ENCODE measurements around the gene ZNF747. TPM values are rescaled to one million over a fixed set of nuclear protein-coding genes. Genes with fewer than 3 reads are reported as not detected.

ZNF747 gene
- total RNA-seq, 6 experiments from 2014 or later, result 5.3 to 9.7 (median 6.4) TPM

GRCh38 chr16:30510376-30510938, 24.2 kb downstream of the ZNF747 start:
- DNase-seq, result no peak
- Histone ChIP-seq H3K9me3 (no peaks in the 10 kb centered on the region), H3K4me3 (no peak overlapping the region), H3K27ac (no peak overlapping the region), H3K27me3 (no peaks in the 10 kb centered on the region), H3K4me1 (no peaks in the 10 kb centered on the region), H3K36me3 (peaks cover 0 to 24% (median 0%) of the 10 kb centered on the region in 4 donors)
- no peak for ATAC-seq
- no CpG with 5 or more reads among the region's 4 CpGs for WGBS (ENCODE audit: insufficient coverage, low coverage, low lambda C conversion rate, missing lambda C conversion rate)
- TF ChIP-seq POLR2A (IDR thresholded peaks at IDR 0.05), result no peak
- no peak for TF ChIP-seq CTCF (IDR thresholded peaks at IDR 0.05)
- intact Hi-C loops (cut with DNase I), result loop anchor here in 1 of 2 donors (10.0 kb wide), 1 partner anchor 56 kb away; no protein-coding TSS in a partner anchor

DNA sequence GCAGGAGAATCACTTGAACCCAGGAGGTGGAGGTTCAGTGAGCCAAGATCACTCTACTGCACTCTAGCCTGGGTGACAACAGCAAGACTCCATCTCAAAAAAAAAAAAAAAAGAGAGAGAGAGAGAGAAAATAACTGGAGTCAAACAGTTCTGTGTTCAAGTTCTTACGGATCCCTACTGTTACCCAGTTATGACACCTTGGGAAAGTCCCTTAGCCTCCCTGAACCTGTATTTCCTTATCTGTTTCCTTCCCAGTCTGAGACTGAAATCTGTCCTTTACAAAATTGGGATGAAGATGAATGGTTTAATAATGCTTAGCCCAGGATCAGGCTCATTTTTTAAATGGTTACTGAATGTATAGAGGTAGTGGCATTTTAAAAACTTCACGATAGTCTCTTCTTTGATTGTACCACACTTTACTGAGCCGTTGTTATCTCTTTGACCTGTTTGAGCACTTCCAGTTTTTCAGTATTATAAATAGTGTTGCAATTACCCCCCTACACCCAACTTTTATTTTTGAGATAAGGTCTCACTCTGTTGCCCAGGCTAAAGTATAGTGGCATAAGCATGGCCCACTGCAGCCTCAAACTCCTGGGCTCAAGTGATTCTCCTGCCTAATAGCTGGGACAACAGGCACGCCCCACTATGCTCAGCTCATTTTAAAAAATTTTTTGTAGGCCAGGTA, 25.4 kb downstream of the ZNF747 start:
- Histone ChIP-seq H3K9me3 (no peaks in the 10 kb centered on the region), H3K4me1 (no peaks in the 10 kb centered on the region), H3K27ac (no peak overlapping the region), H3K36me3 (peaks cover 0 to 24% (median 0%) of the 10 kb centered on the region in 4 donors), H3K4me3 (no peak overlapping the region), H3K27me3 (no peaks in the 10 kb centered on the region)
- peak in 1 of 4 donors; percentile 46 for ATAC-seq
- 51% methylated on average over 3 of the region's 4 CpGs for WGBS (ENCODE audit: insufficient coverage, low coverage, low lambda C conversion rate, missing lambda C conversion rate)
- DNase-seq, result no peak
- TF ChIP-seq POLR2A (IDR thresholded peaks at IDR 0.05) (no peak), CTCF (IDR thresholded peaks at IDR 0.05) (no peak)
- intact Hi-C loops (cut with DNase I), result no loop called here

GRCh38 chr16:30503403-30504296, 31.0 kb downstream of the ZNF747 start:
- TF ChIP-seq POLR2A (IDR thresholded peaks at IDR 0.05) (no peak), CTCF (IDR thresholded peaks at IDR 0.05) (no peak)
- no peaks in the 10 kb centered on the region for H3K9me3 ChIP-seq
- no peaks in the 10 kb centered on the region for H3K4me1 ChIP-seq
- intact Hi-C loops (cut with DNase I), result no loop called here
- H3K36me3 ChIP-seq, result peaks cover 0 to 12% (median 0%) of the 10 kb centered on the region in 4 donors
- DNase-seq, result no peak
- no peak overlapping the region for H3K4me3 ChIP-seq
- H3K27me3 ChIP-seq, result no peaks in the 10 kb centered on the region
- WGBS (ENCODE audit: insufficient coverage, low coverage, low lambda C conversion rate, missing lambda C conversion rate), result 82% methylated on average over 6 of the region's 6 CpGs
- no peak overlapping the region for H3K27ac ChIP-seq
- ATAC-seq, result no peak

- WGBS (ENCODE audit: insufficient coverage, low coverage, low lambda C conversion rate, missing lambda C conversion rate), result 85% methylated on average over 8 of the region's 8 CpGs
- no peaks in the 10 kb centered on the region for H3K27me3 ChIP-seq
- H3K4me1 ChIP-seq, result no peaks in the 10 kb centered on the region
- H3K36me3 ChIP-seq, result peaks cover 0 to 6% (median 0%) of the 10 kb centered on the region in 4 donors
- no peak overlapping the region for H3K27ac ChIP-seq
- TF ChIP-seq POLR2A (IDR thresholded peaks at IDR 0.05) (no peak), CTCF (IDR thresholded peaks at IDR 0.05) (no peak)
- intact Hi-C loops (cut with DNase I), result no loop called here
- H3K4me3 ChIP-seq, result no peak overlapping the region
- no peak for ATAC-seq
- no peaks in the 10 kb centered on the region for H3K9me3 ChIP-seq
- DNase-seq, result no peak
Measured at GRCh38 chr16:30499284-30499683, 35.4 kb downstream of the ZNF747 start.
